Hepatocyte (in vitro differentiated cells): ENCODE results near the gene ATCAY.

Experiments used
- EZH2 ChIP-seq: fragments of 200-600 bp; sonication (generic); IDR thresholded peaks from 2 replicates; pipeline ENCODE4 v1.6.1; 2016; ENCODE audit warnings: antibody characterized with exemption, mild to moderate bottlenecking, borderline replicate concordance
- EZH2phosphoT487 ChIP-seq: fragments of 200-600 bp; sonication (generic); IDR thresholded peaks from one replicate; pipeline ENCODE4 v1.6.1; 2018; ENCODE audit warnings: antibody characterized with exemption, mild to moderate bottlenecking, low read depth, moderate library complexity; ENCODE audit not compliant: unreplicated experiment, severe bottlenecking
- TF ChIP-seq, protein P1 (sequence below): fragments of 200-600 bp; sonication (generic); IDR thresholded peaks from 2 replicates; pipeline ENCODE4 v1.5.1; 2016; ENCODE audit warnings: antibody characterized with exemption, mild to moderate bottlenecking; ENCODE audit not compliant: poor library complexity

- TF ChIP-seq EZH2 = no peak
- TF ChIP-seq EZH2phosphoT487 = no peak
- TF ChIP-seq, protein P1, sequence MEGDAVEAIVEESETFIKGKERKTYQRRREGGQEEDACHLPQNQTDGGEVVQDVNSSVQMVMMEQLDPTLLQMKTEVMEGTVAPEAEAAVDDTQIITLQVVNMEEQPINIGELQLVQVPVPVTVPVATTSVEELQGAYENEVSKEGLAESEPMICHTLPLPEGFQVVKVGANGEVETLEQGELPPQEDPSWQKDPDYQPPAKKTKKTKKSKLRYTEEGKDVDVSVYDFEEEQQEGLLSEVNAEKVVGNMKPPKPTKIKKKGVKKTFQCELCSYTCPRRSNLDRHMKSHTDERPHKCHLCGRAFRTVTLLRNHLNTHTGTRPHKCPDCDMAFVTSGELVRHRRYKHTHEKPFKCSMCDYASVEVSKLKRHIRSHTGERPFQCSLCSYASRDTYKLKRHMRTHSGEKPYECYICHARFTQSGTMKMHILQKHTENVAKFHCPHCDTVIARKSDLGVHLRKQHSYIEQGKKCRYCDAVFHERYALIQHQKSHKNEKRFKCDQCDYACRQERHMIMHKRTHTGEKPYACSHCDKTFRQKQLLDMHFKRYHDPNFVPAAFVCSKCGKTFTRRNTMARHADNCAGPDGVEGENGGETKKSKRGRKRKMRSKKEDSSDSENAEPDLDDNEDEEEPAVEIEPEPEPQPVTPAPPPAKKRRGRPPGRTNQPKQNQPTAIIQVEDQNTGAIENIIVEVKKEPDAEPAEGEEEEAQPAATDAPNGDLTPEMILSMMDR = no peak
Observed at GRCh38 chr19:3844596-3844995, 35.9 kb upstream of the ATCAY start.
